ENCODE data around the gene DDX50.

GRCh38 chr10:68959695-68960527, 58.8 kb downstream of the DDX50 start:
- no peak for TF ChIP-seq YY1 (IDR thresholded peaks at IDR 0.05; ENCODE audit: insufficient read depth, insufficient read length)
- no peak for TF ChIP-seq SUZ12 (IDR thresholded peaks at IDR 0.05; ENCODE audit: extremely low read depth, insufficient read depth, insufficient read length)

All from NT2/D1 (cell line).